ENCODE results near the gene IGF2BP3.

IGF2BP3 gene

DNA sequence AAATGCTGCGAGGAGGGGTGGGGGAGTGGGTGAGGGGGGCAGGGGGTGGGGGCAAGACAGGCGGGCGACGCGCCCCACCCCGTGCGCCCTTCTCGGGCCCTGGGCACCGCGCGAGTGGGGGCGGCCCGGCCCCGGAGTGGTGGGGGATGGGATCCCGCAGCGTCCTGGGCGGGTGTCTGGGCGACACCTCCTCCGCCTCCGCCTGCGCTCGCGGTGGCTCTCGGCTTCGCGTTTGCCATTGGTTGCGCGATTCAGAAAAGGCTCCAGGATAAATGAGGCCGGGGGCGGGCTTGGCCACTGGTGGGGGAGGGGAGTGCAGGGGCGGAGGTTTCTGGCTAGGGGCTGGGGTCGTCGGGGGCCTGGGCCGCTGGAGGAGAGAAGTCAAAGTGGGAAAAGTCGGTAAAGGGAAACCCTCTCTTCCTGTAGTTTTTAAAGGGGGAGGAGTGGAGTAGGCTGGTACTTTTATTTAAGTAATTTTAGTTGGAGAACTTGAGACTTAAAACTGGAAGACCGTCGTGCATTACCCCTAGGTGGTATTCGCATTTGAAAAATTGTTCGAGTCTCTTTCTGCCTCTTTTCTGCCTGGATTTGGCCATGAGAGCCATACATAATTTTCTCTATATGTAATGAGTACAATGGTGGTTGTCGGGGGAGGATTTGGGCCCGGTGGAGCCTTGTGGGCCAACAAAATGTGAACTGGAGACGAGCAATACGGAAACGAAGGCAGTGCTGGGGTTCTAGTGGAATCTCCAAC, 992 bp upstream of the IGF2BP3 start:
- H3K27ac ChIP-seq (ENCODE audit: low read depth, low read length) = peak overlapping the region; percentile 100
- no peaks in the 10 kb centered on the region for H3K9me3 ChIP-seq (ENCODE audit: control insufficient read depth, insufficient read depth, low read length)
- peaks cover 10% of the 10 kb centered on the region for H3K4me1 ChIP-seq (ENCODE audit: control insufficient read depth, insufficient read depth, low read length)
- peak overlapping the region; percentile 95 for H3K4me3 ChIP-seq (ENCODE audit: low read depth, low read length)
- H3K9ac ChIP-seq (ENCODE audit: low read depth, low read length) = peak overlapping the region; percentile 87
- no peaks in the 10 kb centered on the region for H3K27me3 ChIP-seq (ENCODE audit: control insufficient read depth, insufficient read depth, low read length)
- H3K36me3 ChIP-seq (ENCODE audit: control insufficient read depth, insufficient read depth, low read length) = no peaks in the 10 kb centered on the region

DNA sequence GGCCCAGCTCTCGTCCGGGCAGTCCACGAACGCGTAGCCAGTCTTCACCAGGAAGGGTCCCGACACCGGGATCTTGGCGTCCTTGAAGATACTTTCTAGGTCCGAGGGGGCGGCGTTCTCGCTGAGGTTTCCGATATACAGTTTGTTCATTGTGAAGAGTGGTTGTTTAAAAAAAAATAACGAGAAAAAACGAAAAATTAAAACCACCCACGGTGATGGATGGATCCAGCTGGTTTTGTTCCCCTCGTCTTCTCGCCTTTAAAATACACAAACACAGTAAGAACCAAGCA, 385 bp downstream of the IGF2BP3 start:
- Histone ChIP-seq H3K9ac (ENCODE audit: low read depth, low read length) (peak overlapping the region; percentile 87), H3K9me3 (ENCODE audit: control insufficient read depth, insufficient read depth, low read length) (no peaks in the 10 kb centered on the region), H3K4me3 (ENCODE audit: low read depth, low read length) (peak overlapping the region; percentile 95), H3K27me3 (ENCODE audit: control insufficient read depth, insufficient read depth, low read length) (no peaks in the 10 kb centered on the region), H3K4me1 (ENCODE audit: control insufficient read depth, insufficient read depth, low read length) (peaks cover 19% of the 10 kb centered on the region), H3K36me3 (ENCODE audit: control insufficient read depth, insufficient read depth, low read length) (no peaks in the 10 kb centered on the region), H3K27ac (ENCODE audit: low read depth, low read length) (peak overlapping the region; percentile 100)

DNA sequence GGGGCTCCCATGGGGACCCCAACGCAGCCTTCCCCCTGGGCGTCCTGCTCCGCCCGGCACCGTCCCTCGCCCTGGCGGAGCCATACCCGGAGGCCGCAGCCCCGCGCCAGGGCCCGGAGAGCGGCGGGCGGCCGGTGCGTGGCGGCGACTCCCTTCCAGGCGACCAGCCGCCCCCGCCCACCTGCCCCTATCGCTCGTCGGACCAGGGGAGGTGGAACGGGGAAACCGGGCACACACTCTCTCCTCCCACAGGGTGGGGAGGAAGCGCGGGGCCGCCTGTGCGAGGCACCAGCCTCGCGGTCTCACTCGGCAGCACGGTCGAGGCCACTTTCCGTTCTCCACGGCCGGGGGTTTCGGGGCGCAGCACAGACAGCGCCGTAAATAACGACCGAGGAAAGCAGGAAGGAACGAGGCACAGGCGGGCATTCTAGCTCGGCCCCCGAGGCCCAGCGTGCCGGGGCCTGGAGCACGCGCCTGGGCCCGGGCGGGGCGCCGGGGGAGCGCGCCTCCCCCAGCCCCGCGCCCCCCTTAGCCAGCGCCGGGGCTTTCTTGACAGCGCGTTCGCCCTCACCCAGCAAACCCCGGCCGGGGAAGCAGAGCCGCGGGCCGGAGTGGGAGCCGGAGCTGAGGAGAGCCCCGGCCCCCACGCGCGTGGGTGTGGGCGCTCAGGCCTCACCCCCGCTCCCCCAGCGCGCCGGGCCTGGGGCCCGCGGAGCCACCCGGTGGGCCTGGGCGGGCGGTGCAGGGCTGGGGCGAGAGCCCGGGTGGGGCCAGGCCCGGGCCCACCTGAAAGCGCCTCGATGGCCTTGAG, 936 bp downstream of the IGF2BP3 start:
- Histone ChIP-seq H3K4me1 (ENCODE audit: control insufficient read depth, insufficient read depth, low read length) (peaks cover 19% of the 10 kb centered on the region), H3K27ac (ENCODE audit: low read depth, low read length) (peak overlapping the region; percentile 100), H3K36me3 (ENCODE audit: control insufficient read depth, insufficient read depth, low read length) (no peaks in the 10 kb centered on the region), H3K9ac (ENCODE audit: low read depth, low read length) (peak overlapping the region; percentile 87), H3K4me3 (ENCODE audit: low read depth, low read length) (peak overlapping the region; percentile 95), H3K27me3 (ENCODE audit: control insufficient read depth, insufficient read depth, low read length) (no peaks in the 10 kb centered on the region), H3K9me3 (ENCODE audit: control insufficient read depth, insufficient read depth, low read length) (no peaks in the 10 kb centered on the region)

DNA sequence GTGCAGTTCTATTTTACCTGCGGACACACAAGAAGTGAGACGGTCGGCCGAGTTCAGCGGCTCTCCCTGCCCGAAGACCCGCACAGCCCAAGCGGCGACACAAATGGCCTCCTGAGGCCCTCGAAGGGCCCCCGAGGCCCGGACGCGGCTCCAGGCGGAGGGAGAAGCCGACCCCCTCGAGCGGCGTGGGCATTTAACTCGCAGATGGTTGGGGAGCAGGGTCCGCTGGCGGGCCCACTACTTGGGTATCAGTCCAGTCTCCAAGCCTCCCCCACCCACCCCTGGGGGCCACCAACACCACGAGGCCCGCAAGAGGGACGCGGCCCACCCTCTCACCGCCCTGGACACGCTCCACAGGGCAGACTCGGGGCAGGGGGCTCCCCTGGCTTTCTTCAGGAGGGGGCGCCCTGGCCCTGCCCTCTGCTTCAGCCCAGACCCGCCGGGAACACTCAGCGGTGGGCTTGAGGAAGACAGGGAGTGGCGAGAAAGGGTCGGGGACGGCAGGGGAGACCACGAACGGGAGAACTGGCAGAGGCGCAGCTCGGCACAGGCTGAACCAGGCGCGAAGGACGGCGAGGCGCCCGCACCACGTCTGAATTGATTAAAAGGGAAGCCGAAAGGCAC, 1.7 kb downstream of the IGF2BP3 start:
- H3K36me3 ChIP-seq (ENCODE audit: control insufficient read depth, insufficient read depth, low read length) = no peaks in the 10 kb centered on the region
- H3K9me3 ChIP-seq (ENCODE audit: control insufficient read depth, insufficient read depth, low read length) = no peaks in the 10 kb centered on the region
- peaks cover 26% of the 10 kb centered on the region for H3K4me1 ChIP-seq (ENCODE audit: control insufficient read depth, insufficient read depth, low read length)
- peak overlapping the region; percentile 95 for H3K4me3 ChIP-seq (ENCODE audit: low read depth, low read length)
- H3K27ac ChIP-seq (ENCODE audit: low read depth, low read length) = peak overlapping the region; percentile 100
- peak overlapping the region; percentile 87 for H3K9ac ChIP-seq (ENCODE audit: low read depth, low read length)
- no peaks in the 10 kb centered on the region for H3K27me3 ChIP-seq (ENCODE audit: control insufficient read depth, insufficient read depth, low read length)

DNA sequence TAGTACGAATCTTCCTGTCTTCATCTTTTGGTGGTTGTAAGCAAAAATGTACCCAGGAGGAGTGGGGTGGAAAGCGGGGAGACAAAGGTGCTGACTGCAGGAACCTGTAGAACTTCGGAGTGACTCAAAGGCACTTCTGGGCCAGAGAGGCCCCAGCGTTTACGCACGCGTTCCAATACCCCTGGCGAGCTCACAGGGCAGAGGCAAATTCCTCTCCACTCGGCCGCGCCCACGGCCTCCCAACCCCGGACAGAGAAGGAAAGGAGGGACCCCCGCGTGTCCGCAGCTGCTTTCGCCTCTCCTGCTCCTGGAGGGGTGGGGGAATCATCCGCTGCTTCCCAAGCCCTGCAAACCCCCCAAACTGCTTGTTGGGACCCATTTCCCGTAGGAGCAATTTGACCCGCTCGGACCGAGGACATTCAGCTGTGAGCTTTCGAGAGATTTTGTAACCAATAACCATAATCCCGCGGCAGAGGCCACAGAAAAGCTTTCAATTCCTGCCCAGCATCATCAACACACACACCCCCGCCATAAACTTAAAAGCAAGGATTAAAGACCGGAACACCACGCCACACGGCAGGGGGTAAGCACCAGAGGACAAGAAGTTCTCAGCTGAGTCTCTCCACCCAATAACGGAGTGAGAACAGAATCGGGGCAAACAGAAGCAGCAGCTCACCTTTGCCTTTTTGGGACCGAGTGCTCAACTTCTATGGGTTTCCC, 2.3 kb downstream of the IGF2BP3 start:
- peaks cover 28% of the 10 kb centered on the region for H3K4me1 ChIP-seq (ENCODE audit: control insufficient read depth, insufficient read depth, low read length)
- no peaks in the 10 kb centered on the region for H3K36me3 ChIP-seq (ENCODE audit: control insufficient read depth, insufficient read depth, low read length)
- H3K27me3 ChIP-seq (ENCODE audit: control insufficient read depth, insufficient read depth, low read length) = no peaks in the 10 kb centered on the region
- peak overlapping the region; percentile 87 for H3K9ac ChIP-seq (ENCODE audit: low read depth, low read length)
- H3K4me3 ChIP-seq (ENCODE audit: low read depth, low read length) = peak overlapping the region; percentile 95
- peak overlapping the region; percentile 100 for H3K27ac ChIP-seq (ENCODE audit: low read depth, low read length)
- H3K9me3 ChIP-seq (ENCODE audit: control insufficient read depth, insufficient read depth, low read length) = no peaks in the 10 kb centered on the region

DNA sequence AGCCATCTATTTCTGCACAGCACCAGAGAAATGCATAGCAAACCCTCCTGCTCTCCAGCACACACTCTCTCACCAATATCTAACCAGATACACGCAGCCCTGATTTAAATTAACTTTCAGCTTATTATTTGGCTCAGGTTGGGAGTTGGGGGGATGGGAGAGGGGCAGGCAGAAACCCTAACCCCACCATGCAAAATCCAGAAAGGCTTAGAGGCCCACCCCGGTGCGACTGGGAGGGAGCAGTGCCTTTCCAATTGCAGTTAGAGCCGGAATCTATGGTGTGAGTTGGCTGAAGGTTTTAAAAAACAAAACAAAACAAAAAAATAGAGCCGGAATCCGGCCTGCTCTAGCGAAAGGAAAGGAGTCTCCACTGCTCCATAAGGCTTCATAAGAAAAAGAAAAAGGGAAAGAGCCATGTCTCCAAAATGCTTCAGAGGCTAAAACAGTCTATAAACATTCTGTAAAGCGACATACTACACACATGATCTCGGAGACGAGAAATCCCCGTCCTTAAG, 2.9 kb downstream of the IGF2BP3 start:
- H3K27me3 ChIP-seq (ENCODE audit: control insufficient read depth, insufficient read depth, low read length) = no peaks in the 10 kb centered on the region
- peak overlapping the region; percentile 87 for H3K9ac ChIP-seq (ENCODE audit: low read depth, low read length)

DNA sequence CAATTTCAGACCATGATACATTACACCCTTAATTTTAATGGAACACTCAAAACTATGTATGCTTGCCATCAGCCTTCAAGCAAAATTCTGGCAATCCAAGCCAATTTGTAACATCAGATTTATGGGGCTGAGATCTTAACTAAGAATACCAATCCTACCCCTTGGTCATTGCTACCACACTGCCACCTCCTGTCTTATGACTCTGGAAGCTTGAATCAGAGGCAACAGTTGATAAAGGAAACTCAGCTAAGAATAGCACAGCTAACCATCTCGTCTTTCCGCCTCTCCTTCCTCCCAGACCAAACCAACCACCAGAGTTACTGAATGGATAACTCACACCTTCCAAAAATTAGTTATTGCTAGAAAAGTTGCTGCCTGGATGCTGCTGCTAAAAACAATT, 7.4 kb downstream of the IGF2BP3 start:
- H3K9me3 ChIP-seq (ENCODE audit: control insufficient read depth, insufficient read depth, low read length) = no peaks in the 10 kb centered on the region

More for the DNA sequence above, 2.9 kb downstream of the IGF2BP3 start:
- Histone ChIP-seq H3K4me3 (ENCODE audit: low read depth, low read length) (peak overlapping the region; percentile 95), H3K27ac (ENCODE audit: low read depth, low read length) (peak overlapping the region; percentile 100), H3K36me3 (ENCODE audit: control insufficient read depth, insufficient read depth, low read length) (no peaks in the 10 kb centered on the region), H3K4me1 (ENCODE audit: control insufficient read depth, insufficient read depth, low read length) (peaks cover 28% of the 10 kb centered on the region), H3K9me3 (ENCODE audit: control insufficient read depth, insufficient read depth, low read length) (no peaks in the 10 kb centered on the region)

DNA sequence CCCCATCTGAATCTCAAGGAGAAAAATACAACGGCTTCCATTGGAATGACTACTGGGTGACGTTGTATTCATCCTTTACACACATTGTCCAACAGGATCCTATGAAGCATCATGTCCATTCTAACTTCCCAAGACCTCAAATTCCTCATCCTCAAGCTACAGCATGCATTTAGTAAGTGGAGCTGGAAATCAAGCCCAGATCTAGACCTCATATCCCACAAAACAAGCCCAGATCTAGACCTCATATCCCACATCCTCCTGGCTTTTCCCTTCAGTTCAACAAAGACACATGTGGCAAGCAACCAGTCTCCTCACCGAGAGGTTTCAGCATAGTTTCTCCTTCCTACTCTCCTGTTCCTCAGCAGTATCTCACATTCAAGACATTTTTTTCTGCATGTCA, 12.2 kb downstream of the IGF2BP3 start:
- H3K27ac ChIP-seq (ENCODE audit: low read depth, low read length) = no peak overlapping the region
- no peaks in the 10 kb centered on the region for H3K9me3 ChIP-seq (ENCODE audit: control insufficient read depth, insufficient read depth, low read length)
- peaks cover 52% of the 10 kb centered on the region for H3K36me3 ChIP-seq (ENCODE audit: control insufficient read depth, insufficient read depth, low read length)
- no peaks in the 10 kb centered on the region for H3K27me3 ChIP-seq (ENCODE audit: control insufficient read depth, insufficient read depth, low read length)
- no peak overlapping the region for H3K9ac ChIP-seq (ENCODE audit: low read depth, low read length)
- peaks cover 41% of the 10 kb centered on the region for H3K4me1 ChIP-seq (ENCODE audit: control insufficient read depth, insufficient read depth, low read length)
- H3K4me3 ChIP-seq (ENCODE audit: low read depth, low read length) = no peak overlapping the region

More for the DNA sequence above, 7.4 kb downstream of the IGF2BP3 start:
- Histone ChIP-seq H3K36me3 (ENCODE audit: control insufficient read depth, insufficient read depth, low read length) (peaks cover 29% of the 10 kb centered on the region), H3K27me3 (ENCODE audit: control insufficient read depth, insufficient read depth, low read length) (no peaks in the 10 kb centered on the region), H3K27ac (ENCODE audit: low read depth, low read length) (peak overlapping the region; percentile 3), H3K4me1 (ENCODE audit: control insufficient read depth, insufficient read depth, low read length) (peaks cover 32% of the 10 kb centered on the region), H3K9ac (ENCODE audit: low read depth, low read length) (no peak overlapping the region), H3K4me3 (ENCODE audit: low read depth, low read length) (peak overlapping the region; percentile 95)

DNA sequence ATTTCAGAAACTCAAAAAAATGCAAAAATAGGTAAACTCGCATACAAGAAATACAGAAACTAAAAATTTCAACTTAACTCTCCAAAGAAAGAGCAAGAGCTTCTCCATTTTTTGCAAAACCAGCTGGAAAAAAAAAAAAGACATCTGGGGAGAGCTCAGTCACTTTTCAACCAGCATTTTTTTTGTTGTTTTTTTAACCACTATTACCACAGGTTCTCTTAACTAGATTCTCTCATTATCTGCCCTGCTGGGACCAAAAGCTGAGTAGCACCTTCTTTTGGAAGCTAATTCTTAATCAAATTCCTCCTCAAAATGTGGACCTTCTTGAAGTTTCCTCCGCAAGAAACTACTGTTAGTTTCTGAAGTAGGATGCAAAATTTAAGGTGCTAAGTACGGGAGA, 14.2 kb downstream of the IGF2BP3 start:
- H3K27me3 ChIP-seq (ENCODE audit: control insufficient read depth, insufficient read depth, low read length) = no peaks in the 10 kb centered on the region
- H3K27ac ChIP-seq (ENCODE audit: low read depth, low read length) = no peak overlapping the region
- H3K4me3 ChIP-seq (ENCODE audit: low read depth, low read length) = no peak overlapping the region
- H3K9me3 ChIP-seq (ENCODE audit: control insufficient read depth, insufficient read depth, low read length) = no peaks in the 10 kb centered on the region
- peaks cover 41% of the 10 kb centered on the region for H3K36me3 ChIP-seq (ENCODE audit: control insufficient read depth, insufficient read depth, low read length)
- no peak overlapping the region for H3K9ac ChIP-seq (ENCODE audit: low read depth, low read length)
- H3K4me1 ChIP-seq (ENCODE audit: control insufficient read depth, insufficient read depth, low read length) = peaks cover 30% of the 10 kb centered on the region

DNA sequence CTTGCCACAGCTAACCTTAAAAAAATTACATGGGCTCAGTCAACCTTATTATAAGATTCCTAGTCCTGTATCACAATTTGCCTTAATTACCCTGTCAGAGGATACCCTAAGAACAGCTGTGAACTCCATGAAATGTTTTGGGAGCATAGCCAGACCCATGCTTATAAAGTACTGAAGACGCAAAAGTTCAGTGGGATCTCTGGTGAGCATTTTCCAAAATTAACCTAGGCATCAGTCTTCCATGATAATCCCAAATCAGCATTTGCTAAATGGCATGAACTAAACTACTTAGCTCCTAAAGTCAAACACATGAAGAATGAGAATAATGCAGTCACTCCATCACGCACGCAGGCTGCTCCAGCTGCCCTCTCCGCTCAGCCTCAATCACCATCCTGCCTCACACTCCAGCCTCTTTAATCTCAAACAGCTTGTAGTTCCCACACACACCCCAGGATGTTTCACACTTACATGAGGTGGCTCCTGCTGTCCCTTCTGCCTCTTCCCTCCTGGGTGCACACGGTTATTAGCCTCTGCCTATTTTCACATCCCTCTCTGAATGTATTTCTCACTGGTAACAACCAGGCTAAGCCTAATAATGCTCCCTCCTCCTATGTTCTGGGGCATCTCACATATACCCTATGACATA, 15.3 kb downstream of the IGF2BP3 start:
- H3K4me1 ChIP-seq (ENCODE audit: control insufficient read depth, insufficient read depth, low read length) = peaks cover 35% of the 10 kb centered on the region
- H3K9me3 ChIP-seq (ENCODE audit: control insufficient read depth, insufficient read depth, low read length) = no peaks in the 10 kb centered on the region
- H3K36me3 ChIP-seq (ENCODE audit: control insufficient read depth, insufficient read depth, low read length) = peaks cover 38% of the 10 kb centered on the region
- H3K4me3 ChIP-seq (ENCODE audit: low read depth, low read length) = no peak overlapping the region
- H3K27me3 ChIP-seq (ENCODE audit: control insufficient read depth, insufficient read depth, low read length) = no peaks in the 10 kb centered on the region
- no peak overlapping the region for H3K9ac ChIP-seq (ENCODE audit: low read depth, low read length)
- H3K27ac ChIP-seq (ENCODE audit: low read depth, low read length) = no peak overlapping the region

All from HUES48 (cell line).